NCI-H82 treated with DMSO at 0.1 percent for 48 hours (cell line): ENCODE results near the gene ALLC.

Experiments used
- DNase-seq: peaks from one replicate; lab custom pipeline; 2025; ENCODE audit not compliant: unreplicated experiment; lab: John Stamatoyannopoulos, UW

Gene ALLC

DNA sequence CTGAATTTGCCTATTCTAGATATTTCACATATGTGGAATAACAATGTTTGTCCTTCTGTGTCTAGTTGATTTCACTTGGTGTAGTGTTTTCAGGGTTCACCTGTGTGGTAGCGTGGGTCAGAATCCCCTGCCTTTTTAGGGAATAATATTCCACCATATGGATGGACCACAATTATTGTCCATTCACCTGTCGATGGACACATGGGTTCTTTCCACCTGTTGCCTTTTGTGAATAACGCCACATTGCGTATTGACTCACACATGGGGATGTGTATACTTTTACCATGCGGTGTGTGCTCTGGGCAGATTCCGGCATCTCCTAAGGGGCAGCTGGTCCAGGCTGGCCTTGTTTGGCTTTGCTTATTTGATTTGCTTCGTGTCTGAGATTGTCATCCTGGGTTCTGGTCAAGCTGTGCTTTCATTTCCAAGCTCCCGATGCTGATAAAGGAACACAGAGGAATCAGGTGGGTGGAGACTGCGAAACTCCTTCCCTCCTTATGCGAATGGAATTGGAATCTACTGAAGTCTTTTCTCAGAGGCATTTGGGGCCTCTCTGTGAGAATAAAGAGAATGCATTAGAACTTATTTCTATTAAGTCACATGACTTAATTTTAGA, 18.9 kb upstream of the ALLC start:
- no peak for DNase-seq

DNA sequence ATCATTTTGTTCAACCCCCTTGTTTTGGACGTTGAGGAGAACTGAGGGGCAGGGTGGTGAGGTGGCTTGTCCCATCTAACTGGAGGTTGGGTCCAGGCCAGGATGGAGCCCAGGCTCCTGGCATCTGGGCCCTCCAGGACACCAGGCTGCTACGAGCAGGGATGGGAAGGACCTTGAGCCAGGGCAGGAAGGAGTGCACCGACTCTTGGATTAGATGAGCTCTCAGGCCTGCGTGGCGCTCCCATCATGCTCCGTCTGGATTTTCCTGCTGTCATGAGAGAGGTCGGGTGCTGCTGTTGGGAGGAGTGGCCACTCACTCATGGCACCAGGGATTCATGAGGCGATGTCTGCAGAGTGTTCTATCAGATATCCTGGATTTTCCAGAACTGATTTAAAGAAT, 18.3 kb upstream of the ALLC start:
- no peak for DNase-seq

DNA sequence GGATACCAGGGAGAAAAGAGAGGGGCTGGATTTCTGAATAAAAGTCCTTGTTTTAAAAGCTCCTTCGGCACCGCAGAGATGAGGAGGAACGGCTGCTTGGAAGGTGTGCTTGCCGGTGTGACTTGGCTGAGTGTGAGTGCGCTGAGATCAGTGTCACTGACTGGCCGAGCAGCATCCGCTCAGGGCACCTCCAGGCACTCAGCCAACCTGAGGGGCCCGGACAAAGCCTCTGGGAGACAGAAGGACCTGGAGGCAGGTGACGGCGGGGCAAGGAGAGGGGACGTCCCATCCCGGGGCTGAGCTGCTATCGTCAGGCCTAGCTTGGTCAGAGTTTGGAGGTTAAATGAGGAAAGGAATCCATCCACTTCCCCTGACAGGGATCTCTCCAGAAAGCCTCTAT, 16.8 kb upstream of the ALLC start:
- DNase-seq = no peak

GRCh38 chr2:3641841-3642421, 16.1 kb upstream of the ALLC start:
- no peak for DNase-seq

DNA sequence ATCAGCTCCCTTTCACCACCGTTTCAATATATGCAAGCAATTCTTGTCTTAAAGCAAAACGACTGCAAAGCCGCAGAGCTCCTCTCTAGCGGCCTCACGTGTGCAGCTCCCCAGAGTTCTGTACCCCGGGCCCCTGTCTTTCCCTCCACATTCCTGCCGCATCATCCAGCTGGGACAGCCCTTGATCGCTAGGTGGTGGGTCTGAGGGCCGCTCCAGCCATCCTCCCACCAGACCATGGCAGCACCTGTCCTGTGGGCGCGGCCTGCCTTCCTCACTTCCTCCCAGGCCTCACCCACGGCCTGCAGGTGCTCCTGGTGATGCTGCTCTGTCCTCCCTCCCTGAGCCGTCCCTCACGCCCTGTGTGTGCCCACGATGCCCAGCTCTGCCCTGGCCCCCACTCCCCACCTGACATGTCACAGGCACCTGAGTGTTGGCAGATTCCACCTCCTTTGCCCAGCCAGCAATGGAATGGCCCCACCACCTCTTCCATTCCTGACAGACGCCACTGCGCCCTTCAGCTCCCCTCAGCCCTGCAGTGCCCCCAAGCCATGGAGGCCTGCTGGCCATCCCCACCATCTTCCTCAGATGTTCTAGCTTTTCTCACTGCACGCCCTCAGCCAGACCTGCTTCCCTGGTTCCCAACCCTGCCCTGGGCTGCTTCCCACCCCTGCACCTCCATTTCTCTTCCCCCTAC, 15.3 kb upstream of the ALLC start:
- no peak for DNase-seq

DNA sequence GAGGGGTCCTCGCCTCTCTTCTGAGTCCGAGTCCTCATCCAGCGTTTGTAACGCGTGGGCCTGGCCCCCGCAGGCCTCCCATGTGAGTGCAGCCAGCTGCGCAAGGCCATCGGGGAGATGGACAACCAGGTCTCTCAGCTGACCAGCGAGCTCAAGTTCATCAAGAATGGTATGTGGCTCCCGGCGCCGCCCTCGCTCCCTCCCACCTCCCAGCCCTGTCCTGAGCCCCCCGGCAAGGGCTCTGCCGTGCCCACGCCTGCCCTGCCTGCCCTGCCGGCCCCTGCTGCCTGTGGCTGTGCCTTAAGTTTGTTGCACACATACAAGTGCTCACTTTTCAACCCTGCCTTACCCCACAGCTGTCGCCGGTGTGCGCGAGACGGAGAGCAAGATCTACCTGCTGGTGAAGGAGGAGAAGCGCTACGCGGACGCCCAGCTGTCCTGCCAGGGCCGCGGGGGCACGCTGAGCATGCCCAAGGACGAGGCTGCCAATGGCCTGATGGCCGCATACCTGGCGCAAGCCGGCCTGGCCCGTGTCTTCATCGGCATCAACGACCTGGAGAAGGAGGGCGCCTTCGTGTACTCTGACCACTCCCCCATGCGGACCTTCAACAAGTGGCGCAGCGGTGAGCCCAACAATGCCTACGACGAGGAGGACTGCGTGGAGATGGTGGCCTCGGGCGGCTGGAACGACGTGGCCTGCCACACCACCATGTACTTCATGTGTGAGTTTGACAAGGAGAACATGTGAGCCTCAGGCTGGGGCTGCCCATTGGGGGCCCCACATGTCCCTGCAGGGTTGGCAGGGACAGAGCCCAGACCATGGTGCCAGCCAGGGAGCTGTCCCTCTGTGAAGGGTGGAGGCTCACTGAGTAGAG, 14.4 kb upstream of the ALLC start:
- DNase-seq = no peak

DNA sequence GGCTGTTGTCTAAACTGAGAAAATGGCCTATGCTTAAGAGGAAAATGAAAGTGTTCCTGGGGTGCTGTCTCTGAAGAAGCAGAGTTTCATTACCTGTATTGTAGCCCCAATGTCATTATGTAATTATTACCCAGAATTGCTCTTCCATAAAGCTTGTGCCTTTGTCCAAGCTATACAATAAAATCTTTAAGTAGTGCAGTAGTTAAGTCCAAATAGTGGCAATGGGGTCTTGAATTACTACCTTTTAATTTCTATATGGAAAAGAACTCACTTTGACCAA, 13.8 kb upstream of the ALLC start:
- no peak for DNase-seq

GRCh38 chr2:3644891-3645605, 13.0 kb upstream of the ALLC start:
- DNase-seq = no peak

DNA sequence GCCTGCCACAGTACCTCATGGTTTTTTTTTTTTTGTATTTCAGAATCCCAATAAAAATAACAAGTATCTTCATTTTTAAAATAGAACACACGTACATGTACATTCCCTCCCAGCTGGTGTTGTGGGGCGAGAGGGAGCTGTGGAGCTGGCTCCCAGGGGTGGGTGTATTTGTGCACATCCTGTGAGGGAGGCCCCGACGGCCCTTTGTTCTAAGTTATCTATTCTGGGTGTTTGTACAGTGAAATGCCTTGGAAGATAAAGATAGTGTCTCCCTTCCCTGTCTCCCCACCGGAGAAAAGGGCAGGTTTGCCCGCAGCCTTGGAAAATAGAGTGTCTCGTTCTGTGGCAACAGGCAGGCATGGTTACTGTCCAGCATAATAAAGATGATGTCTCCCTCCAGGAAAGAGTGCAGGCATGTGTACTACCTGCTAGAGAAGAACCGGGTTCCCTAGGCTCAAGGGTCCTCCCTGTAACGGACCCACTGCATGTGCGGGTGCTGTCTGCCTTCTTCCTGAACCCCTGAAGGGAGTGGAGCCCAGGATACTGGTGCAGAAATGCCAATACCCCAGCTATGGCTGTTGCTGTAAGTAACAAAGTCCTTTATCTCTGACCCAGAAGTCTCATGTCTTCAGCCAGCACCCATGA, 12.1 kb upstream of the ALLC start:
- DNase-seq = no peak

- DNase-seq = no peak
Observed at GRCh38 chr2:3646446-3646845, 11.6 kb upstream of the ALLC start.

GRCh38 chr2:3647246-3647645, 10.8 kb upstream of the ALLC start:
- no peak for DNase-seq

DNA sequence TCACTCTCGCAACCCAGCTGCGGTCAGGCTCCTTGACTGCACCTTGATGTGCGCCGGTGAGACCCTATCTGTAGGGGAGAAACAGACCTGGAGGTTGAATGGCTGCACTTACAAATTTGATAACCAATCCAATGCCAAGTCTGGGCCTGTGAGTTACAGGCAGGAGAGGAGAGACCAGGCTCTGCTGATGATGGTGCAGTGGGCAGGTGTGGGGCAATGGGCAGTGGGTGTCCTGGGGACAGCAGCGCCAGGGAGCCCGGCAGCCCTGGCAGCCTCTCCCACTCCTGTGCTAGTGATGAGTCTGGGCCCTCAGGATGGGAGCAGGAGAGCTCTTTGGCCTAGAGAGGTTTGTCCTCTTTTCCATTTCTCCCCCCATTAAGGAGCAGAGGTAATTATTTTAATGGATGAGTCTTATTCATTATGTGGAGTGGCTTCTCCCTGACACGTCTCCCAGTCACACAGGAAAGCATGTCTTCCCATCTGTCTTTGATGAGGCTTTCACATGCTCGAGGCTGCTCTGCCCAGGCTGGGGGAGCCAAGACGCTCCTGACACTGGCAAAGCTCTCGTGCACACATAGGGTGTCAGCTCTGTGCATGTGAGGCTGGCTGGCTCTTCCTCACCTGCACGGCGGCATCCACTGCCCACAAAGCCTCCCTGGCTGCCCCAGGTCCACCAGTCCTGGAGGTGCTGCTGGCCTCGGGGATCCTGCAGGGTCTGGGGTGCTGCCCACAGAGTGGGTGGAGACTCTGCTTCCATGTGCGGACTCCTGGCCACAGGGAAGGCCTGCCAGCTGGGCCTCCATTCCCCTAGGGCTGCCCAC, 10.0 kb upstream of the ALLC start:
- no peak for DNase-seq

DNA sequence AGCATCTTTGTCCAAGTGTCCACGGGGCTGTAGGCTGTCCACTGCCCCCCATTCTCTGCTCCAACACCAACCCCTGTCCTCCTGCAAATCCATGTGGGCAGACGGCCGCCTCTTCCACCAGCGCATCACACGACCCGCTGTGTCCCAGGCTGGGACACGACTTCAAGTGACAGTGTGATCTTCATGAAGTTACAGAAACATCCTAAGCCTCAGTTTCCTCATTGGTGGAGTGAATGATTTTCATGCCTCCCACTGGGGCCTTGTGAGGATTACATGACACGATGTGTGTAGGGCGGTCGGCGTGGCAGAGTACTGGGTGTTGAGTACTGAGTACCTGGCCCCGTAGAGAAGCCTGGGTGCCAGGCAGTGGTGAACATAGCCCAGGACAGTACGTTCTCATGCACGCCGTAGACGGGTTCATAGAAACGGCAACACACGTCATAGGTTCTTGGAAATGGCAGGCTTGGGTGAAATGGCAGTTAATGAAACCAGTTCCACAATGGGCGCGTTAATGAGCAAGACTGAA, 9.3 kb upstream of the ALLC start:
- no peak for DNase-seq

GRCh38 chr2:3649581-3649980, 8.4 kb upstream of the ALLC start:
- no peak for DNase-seq

DNA sequence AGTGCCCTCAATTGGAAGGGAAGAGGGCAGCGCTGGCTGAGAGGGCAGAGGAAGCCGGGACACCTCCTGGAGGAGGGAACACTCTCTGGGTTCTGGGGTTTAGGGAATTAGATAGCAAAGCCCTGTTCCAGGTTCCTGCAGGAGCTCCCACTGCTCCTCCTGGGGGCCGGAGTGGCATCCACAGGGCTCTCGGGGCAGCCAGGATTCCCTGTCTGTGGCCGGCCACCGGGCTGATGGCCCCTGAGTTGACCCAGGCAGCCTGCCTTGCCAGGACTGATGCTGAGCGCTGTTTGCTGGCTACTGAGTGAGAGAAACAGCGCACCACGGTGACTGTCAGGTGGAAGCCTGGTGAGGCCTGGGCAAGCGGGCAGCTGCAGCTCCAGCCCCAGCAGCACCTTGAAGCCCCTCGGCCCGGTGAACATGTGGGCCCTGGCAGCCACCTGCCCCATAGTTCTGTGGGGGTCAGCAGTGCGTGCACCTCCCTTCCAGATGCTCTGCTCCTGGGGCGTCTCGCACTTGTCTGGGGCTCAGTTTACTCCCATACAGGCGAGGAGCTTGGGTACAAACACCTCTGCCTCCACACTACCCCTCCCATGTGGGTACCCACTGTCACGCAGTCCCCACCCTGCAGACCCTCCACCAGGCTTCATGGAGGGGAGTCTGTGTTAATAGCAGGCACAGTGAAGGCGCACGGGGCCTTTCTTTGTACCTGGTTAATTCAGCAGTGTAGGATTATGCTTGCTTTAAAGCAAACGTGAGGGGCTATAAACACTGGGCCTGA, 7.7 kb upstream of the ALLC start:
- DNase-seq = no peak

DNA sequence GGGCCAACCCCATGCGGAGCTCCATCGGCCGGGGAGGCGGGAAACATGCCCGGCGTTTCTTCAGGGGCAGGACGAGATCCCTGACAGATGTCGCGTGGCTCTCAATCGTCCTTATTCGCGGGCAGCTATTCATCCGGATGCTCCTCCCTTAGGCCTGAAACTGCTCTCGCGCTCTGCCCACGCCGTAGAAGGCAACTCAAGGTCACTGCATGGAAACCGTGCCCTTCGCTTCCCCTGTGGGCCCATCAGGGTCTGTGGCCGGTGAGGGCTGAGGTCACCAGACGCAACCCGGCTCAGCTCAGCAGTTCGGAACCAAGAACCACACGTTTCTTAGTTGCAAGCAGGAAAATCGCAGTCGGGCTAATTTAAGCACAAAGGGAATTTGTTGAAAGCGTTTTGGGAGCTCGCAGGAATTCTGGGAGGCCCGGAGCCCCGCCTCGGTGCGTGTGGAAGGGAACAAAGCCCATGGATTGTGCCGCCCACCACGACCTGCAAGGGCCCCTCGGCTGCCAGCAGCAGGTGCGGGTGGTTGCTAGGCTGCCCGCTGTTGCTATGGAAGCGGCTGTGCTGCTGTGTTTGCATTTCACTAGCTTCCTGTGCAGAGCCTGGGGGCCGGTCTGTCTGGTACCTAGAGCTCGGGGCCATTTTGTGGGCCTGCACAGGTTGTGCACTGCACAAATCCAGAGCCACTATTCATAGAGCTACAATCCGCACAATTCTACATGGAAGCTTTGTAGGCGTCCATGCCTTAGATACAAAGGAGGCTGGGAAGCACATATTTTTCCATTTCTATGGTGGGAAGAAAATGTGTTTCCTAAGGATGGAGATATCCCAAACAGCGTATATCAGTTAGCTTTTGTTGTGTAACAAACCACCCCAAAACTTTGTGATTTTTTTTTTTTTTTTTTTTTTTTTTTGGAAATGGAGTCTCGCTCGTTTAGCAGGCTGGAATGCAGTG, 6.0 kb upstream of the ALLC start:
- DNase-seq = no peak

DNA sequence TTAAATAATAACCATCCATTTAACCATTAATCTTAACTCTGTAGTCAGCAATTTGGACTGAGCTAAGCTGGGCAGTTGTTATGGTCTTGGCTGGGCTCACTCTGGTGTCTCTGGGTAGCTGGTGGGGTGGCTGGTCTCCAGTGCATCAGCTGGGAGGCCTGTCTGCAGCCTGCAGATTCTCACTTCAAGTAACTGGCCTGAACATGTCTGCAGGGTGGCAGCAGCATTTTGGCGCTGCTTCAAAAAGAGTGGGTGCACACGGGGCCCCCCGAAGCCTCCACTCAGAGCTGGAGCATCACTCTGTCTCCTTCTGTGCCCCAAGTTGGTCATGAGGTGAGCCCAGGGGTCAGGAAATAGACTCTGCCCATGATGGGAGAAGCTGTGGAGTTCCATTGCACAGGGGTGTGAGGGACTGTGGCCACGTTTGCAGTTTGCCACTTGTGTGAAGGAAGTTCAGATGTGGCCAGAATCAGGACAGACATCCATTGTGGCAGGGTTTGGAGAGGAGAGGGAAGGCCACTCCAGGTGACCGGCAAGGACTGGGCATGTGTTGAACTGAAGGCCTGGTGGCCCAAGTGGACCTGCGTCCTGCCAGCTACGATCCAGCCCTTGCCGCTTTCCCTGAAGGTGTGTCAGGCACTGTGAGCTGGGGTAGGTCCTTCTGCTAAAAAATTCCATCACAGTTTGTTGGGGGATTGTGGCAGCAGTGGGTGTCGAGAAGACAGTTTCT, 4.9 kb upstream of the ALLC start:
- no peak for DNase-seq
